Measurements from ENCODE around the gene POTEF. TPM values are rescaled to one million over a fixed set of nuclear protein-coding genes. Genes with fewer than 3 reads are reported as not detected.
"Not testable (repeated sequence)": the region's sequence is repeated elsewhere in the genome, so short reads cannot be mapped to it uniquely, and the experiment has no call there.

POTEF gene
- total RNA-seq, 1 experiment from 2014 or later = 20.1 TPM

- Histone ChIP-seq H3K27me3 (replicated peaks; ENCODE audit: control insufficient read depth, insufficient read depth, low read length) (no peaks in the 10 kb centered on the region), H3K4me3 (ENCODE audit: low read depth, low read length) (no peak overlapping the region), H3K36me3 (ENCODE audit: control insufficient read depth, insufficient read depth, low read length) (peaks cover 2% of the 10 kb centered on the region), H3K4me1 (no peaks in the 10 kb centered on the region), H3K9me3 (no peaks in the 10 kb centered on the region)
- Mint-ChIP-seq H3K36me3 (ENCODE audit: insufficient read depth, unreplicated experiment) (peaks cover 92% of the 10 kb centered on the region), H3K4me3 (ENCODE audit: unreplicated experiment) (no peak overlapping the region), H3K4me1 (ENCODE audit: low read depth, unreplicated experiment) (no peaks in the 10 kb centered on the region), H3K9me3 (ENCODE audit: unreplicated experiment) (no peaks in the 10 kb centered on the region), H3K27me3 (ENCODE audit: insufficient read depth, unreplicated experiment) (no peaks in the 10 kb centered on the region), H3K27ac (ENCODE audit: unreplicated experiment) (no peak overlapping the region)
- ChIA-PET CTCF (no interaction called here), POLR2A (no interaction called here)
- no TSS peak for BruUV-seq (replicated peaks)
- no peak for DNase-seq
- TF ChIP-seq CTCF (IDR thresholded peaks at IDR 0.05; ENCODE audit: insufficient read depth in 1 of 2, low read depth in 1 of 2, low read length in 1 of 2, severe bottlenecking in 1 of 2, unreplicated experiment in 1 of 2) = no peak
- intact Hi-C loops (cut with micrococcal nuclease; ENCODE audit: unreplicated experiment) = no loop called here
Observed at GRCh38 chr2:130165293-130166016, 36.4 kb upstream of the POTEF start.

GRCh38 chr2:130162968-130163367 is 33.9 kb upstream of the POTEF start:
- H3K9me3 ChIP-seq = no peaks in the 10 kb centered on the region
- H3K4me1 ChIP-seq = no peaks in the 10 kb centered on the region
- POLR2A ChIA-PET = no interaction called here
- Mint-ChIP-seq H3K9me3 (ENCODE audit: unreplicated experiment) (no peaks in the 10 kb centered on the region), H3K4me1 (ENCODE audit: low read depth, unreplicated experiment) (no peaks in the 10 kb centered on the region), H3K27ac (ENCODE audit: unreplicated experiment) (no peak overlapping the region), H3K4me3 (ENCODE audit: unreplicated experiment) (no peak overlapping the region), H3K36me3 (ENCODE audit: insufficient read depth, unreplicated experiment) (peaks cover 86% of the 10 kb centered on the region), H3K27me3 (ENCODE audit: insufficient read depth, unreplicated experiment) (no peaks in the 10 kb centered on the region)
- no peak for TF ChIP-seq CTCF (IDR thresholded peaks at IDR 0.05; ENCODE audit: insufficient read depth in 1 of 2, low read depth in 1 of 2, low read length in 1 of 2, severe bottlenecking in 1 of 2, unreplicated experiment in 1 of 2)
- BruUV-seq (replicated peaks) = no TSS peak
- intact Hi-C loops (cut with micrococcal nuclease; ENCODE audit: unreplicated experiment) = no loop called here
- DNase-seq = no peak
- no peaks in the 10 kb centered on the region for H3K27me3 ChIP-seq (replicated peaks; ENCODE audit: control insufficient read depth, insufficient read depth, low read length)
- CTCF ChIA-PET = no interaction called here
- no peak overlapping the region for H3K4me3 ChIP-seq (ENCODE audit: low read depth, low read length)
- peaks cover 2% of the 10 kb centered on the region for H3K36me3 ChIP-seq (ENCODE audit: control insufficient read depth, insufficient read depth, low read length)

- H3K36me3 ChIP-seq (ENCODE audit: control insufficient read depth, insufficient read depth, low read length); intact Hi-C loops (cut with micrococcal nuclease; ENCODE audit: unreplicated experiment); CTCF ChIA-PET; H3K27me3 ChIP-seq (replicated peaks; ENCODE audit: control insufficient read depth, insufficient read depth, low read length); H3K27me3 Mint-ChIP-seq (ENCODE audit: insufficient read depth, unreplicated experiment); BruUV-seq (replicated peaks); H3K9me3 ChIP-seq; H3K4me1 Mint-ChIP-seq (ENCODE audit: low read depth, unreplicated experiment); DNase-seq; H3K4me1 ChIP-seq; POLR2A ChIA-PET; H3K27ac Mint-ChIP-seq (ENCODE audit: unreplicated experiment); H3K4me3 Mint-ChIP-seq (ENCODE audit: unreplicated experiment); H3K9me3 Mint-ChIP-seq (ENCODE audit: unreplicated experiment); H3K4me3 ChIP-seq (ENCODE audit: low read depth, low read length): not testable (repeated sequence)
- H3K36me3 Mint-ChIP-seq (ENCODE audit: insufficient read depth, unreplicated experiment) = peaks cover 84% of the 10 kb centered on the region
Observed at GRCh38 chr2:130162486-130162885, 33.5 kb upstream of the POTEF start.

GRCh38 chr2:130160838-130161705 is 32.0 kb upstream of the POTEF start:
- H3K4me1 Mint-ChIP-seq (ENCODE audit: low read depth, unreplicated experiment); H3K27me3 Mint-ChIP-seq (ENCODE audit: insufficient read depth, unreplicated experiment); H3K9me3 Mint-ChIP-seq (ENCODE audit: unreplicated experiment); H3K36me3 ChIP-seq (ENCODE audit: control insufficient read depth, insufficient read depth, low read length); H3K4me3 Mint-ChIP-seq (ENCODE audit: unreplicated experiment); POLR2A ChIA-PET; H3K4me1 ChIP-seq; CTCF ChIA-PET; H3K9me3 ChIP-seq; H3K4me3 ChIP-seq (ENCODE audit: low read depth, low read length); BruUV-seq (replicated peaks); H3K27me3 ChIP-seq (replicated peaks; ENCODE audit: control insufficient read depth, insufficient read depth, low read length); intact Hi-C loops (cut with micrococcal nuclease; ENCODE audit: unreplicated experiment); H3K27ac Mint-ChIP-seq (ENCODE audit: unreplicated experiment); DNase-seq: not testable (repeated sequence)
- H3K36me3 Mint-ChIP-seq (ENCODE audit: insufficient read depth, unreplicated experiment) = peaks cover 70% of the 10 kb centered on the region
